Retinal pigment epithelial cell (primary cell): ENCODE data around the gene IMPDH2.
A peak's percentile ranks its signal among the peaks of the same experiment; 100 is the strongest.

Source experiments
- DNase-seq: peaks from one replicate; pipeline ENCODE4 v3.0.0-alpha.2; 2010; ENCODE audit warnings: low read depth
- H3K4me3 ChIP-seq: 2 replicates; pipeline ENCODE4 v1.5.1; 2011; ENCODE audit warnings: mild to moderate bottlenecking, low read length, control low read depth, moderate library complexity
- TF ChIP-seq, protein P1 (sequence below): conservative IDR thresholded peaks from 2 replicates; pipeline ENCODE4 v1.5.1; 2011; ENCODE audit warnings: low read depth, low read length, control low read depth, inconsistent platforms

The IMPDH2 gene

DNA sequence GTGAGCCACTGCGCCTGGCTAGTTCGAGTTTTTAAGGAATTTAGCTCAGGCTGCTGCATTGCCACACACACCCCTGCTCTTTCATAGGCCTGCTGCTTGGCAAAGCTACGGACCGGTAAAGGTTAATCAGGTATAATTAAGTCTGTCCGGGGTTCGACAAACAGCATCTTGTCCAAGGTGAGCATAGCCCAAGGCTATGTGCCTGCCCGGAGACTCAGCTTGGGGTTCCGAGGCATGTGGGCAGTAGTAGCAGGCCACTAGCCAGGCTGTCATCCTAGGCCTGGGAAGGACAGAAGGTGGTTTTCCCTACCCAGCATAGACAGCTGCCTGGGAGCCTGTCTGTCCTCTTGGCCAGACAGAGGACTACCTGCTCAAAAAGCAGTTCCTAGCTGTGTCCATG, 32.6 kb downstream of the IMPDH2 start:
- DNase-seq, result no peak
- H3K4me3 ChIP-seq, result no peak overlapping the region
- TF ChIP-seq, protein P1, sequence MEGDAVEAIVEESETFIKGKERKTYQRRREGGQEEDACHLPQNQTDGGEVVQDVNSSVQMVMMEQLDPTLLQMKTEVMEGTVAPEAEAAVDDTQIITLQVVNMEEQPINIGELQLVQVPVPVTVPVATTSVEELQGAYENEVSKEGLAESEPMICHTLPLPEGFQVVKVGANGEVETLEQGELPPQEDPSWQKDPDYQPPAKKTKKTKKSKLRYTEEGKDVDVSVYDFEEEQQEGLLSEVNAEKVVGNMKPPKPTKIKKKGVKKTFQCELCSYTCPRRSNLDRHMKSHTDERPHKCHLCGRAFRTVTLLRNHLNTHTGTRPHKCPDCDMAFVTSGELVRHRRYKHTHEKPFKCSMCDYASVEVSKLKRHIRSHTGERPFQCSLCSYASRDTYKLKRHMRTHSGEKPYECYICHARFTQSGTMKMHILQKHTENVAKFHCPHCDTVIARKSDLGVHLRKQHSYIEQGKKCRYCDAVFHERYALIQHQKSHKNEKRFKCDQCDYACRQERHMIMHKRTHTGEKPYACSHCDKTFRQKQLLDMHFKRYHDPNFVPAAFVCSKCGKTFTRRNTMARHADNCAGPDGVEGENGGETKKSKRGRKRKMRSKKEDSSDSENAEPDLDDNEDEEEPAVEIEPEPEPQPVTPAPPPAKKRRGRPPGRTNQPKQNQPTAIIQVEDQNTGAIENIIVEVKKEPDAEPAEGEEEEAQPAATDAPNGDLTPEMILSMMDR, result no peak

DNA sequence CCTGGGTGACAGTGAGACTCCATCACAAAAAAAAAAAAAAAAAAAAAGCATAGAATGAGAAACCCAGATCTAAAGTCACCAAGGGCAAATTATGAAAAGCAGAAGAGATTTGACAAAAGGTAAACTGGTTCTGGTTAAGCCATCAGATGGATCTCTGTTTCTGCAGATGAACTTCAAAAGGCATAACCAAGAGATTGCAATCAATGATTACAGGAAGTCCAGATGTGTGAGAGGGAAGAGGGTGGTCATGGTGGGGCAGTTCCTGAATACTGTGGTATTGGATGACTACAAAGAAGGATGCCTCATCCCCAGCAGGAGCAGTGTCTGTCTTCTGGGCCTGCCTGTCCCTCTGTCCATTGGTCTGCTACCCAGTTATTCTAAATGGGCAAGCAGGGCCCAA, 35.4 kb downstream of the IMPDH2 start:
- TF ChIP-seq, protein P1, result no peak
- no peak overlapping the region for H3K4me3 ChIP-seq
- no peak for DNase-seq

DNA sequence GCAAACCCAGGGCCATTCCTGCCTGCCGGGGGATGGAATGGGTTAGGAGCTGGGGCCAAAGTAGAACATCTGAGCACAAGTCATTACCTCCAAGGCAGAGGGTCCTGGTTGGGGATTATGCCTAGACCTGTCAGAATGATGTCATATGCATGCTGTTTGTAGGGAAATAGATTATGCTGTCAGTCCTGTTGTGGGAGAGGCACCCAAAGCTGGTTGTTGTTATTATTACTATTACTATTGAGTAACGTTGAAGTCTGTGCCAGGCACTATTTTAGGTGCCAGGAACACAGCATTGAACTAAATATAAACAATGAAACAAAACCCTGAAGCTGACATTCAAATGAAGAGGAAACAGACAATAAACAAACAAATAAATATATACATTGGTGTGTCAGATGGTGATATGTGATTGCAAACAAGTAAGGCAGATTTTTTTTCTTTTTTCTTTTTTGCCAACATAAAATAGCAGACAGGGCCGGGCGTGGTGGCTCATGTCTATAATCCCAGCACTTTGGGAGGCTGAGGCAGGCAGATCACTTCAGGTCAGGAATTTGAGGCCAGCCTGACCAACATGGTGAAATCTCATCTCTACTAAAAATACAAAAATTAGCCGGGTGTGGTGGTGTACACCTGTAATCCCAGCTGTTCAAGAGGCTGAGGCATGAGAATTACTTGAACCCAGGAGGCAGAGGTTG, 37.2 kb downstream of the IMPDH2 start:
- peak overlapping the region; percentile 77 for H3K4me3 ChIP-seq
- DNase-seq, result no peak
- TF ChIP-seq, protein P1, result no peak

DNA sequence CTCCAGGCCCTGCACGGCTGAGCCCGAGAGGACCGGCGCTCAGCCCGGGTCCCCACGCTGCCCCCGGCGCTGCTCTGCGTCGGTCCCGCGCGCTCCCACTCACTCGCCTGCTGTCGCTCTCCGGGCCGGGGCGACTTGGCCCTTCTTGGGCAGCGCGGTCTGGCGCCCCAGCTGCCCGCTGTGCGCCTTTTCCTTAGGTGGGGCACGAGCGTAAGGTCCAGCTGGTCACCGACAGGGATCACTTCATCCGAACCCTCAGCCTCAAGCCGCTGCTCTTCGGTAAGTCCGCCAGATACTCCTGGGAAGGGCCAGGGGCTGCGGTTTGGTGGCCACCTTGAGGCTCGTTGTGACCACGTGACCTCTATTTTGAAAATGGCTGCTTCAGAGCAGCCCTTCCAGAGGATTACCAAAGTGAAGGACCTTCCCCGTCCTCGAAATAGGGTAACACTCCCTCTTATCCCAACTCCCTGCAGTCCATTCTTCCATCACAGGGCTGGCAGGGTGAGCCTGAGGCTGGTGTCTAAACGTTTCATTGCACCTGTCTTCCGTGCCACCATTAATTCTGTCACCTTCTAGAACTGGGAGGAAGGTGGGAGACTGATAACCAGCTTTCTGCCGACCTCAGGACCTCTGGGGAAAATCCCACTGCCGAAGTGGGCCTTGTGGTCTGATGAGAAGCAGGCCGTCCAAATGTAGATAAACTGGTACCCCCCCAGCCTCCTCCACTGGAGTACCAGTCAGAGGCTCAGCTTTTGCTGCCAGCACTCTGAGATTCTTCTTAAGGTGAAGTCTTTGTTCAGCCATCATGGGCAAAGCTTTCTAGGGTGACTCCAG, 38.3 kb downstream of the IMPDH2 start:
- TF ChIP-seq, protein P1, result no peak
- H3K4me3 ChIP-seq, result peak overlapping the region; percentile 77
- DNase-seq, result no peak

DNA sequence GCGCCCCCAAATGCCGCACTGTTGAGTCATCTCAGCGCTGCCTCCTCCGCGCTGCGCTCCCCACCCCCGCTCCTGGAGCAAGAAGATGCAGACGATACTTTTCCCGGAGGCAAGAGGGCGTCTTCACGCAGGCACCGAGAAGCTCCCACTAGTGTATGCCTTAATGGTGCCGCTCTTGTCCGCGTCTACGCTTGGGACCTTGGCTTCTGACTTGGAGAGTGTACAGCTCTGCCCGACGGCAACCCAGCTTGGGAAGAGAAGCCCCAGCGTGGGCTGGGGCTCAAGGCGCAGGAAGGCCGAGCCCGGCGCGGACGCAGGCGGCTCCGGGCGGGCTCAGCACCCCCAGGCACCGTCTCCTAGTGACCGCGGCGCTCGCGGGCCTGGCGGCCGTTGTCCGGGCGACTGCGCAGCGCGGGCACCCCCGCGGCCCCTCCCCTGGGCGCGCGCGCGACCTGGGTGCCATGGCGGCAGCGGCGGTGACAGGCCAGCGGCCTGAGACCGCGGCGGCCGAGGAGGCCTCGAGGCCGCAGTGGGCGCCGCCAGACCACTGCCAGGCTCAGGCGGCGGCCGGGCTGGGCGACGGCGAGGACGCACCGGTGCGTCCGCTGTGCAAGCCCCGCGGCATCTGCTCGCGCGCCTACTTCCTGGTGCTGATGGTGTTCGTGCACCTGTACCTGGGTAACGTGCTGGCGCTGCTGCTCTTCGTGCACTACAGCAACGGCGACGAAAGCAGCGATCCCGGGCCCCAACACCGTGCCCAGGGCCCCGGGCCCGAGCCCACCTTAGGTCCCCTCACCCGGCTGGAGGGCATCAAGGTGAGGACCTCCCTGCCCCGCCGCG, 39.2 kb downstream of the IMPDH2 start, which contains the start of gene P4HTM:
P4HTM (plus strand) TSS at position 446 of the 840 bp plus-strand sequence; CDS start at position 462, 16 bp downstream.
- peak; percentile 84 for DNase-seq
- TF ChIP-seq, protein P1, result peak; percentile 41
- H3K4me3 ChIP-seq, result peak within 1 kb of the TSS; percentile 77

DNA sequence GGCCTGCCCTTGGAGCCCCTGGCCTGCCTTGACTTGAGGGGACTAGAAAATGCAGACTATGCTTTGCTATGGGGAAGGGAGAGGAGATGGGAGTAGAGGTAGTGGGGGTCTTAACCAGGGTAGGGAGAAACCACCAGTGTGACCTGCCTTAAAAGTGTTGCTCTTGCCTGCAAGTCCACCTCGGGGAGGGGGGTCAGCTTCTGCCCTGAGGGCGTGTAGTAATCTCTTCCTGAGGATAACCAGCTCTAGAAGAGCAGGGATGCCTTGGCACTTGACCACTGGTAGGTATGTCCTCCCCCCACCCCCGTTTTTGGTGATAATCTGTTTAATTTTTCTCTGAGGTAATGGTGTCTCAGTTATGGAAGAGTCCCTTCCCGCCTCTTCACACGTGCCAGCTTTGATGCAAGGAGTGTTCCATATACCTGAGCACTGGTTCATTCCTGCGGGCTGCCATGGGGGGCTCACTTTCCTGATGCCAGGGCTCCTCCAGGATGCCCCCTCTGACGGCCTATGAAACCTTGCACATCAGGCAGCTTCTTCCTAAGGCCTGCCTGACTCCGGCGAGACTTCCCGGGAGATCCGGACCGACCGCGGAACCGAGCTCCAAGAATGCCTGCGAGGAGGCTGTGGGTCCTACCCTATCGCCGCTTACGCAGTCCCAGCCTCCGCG, 39.9 kb downstream of the IMPDH2 start:
- no peak for DNase-seq
- peak overlapping the region; percentile 77 for H3K4me3 ChIP-seq
- TF ChIP-seq, protein P1, result no peak
